NOMO-1 treated with dmso at 0.1 percent for 144 hours (cell line): ENCODE results near the gene METTL15.
"Not testable (repeated sequence)": the region's sequence is repeated elsewhere in the genome, so short reads cannot be mapped to it uniquely, and the experiment has no call there.

Experiments
- DNase-seq: peaks from one replicate; lab custom pipeline; 2025; ENCODE audit not compliant: unreplicated experiment; lab: John Stamatoyannopoulos, UW

Gene METTL15

DNA sequence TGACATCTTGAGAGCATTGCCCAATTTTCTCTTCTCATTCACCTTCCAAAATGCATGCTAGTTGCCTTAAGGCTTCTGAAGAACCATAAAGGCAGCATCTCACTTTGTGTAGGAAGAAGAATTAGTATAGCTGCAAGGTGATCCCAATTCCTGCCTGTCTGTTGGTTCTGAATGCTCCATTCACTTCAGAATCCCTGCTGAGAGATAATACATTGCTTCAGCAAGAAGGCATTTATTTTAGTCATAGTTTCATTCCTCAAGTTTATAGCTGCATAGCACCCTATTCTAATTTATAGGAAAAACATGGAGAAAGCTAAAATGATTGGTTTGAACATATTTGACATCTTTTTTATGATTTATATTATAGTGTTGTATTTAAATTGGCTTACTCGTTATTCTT is 181.3 kb downstream of the METTL15 start:
- DNase-seq, result no peak

DNA sequence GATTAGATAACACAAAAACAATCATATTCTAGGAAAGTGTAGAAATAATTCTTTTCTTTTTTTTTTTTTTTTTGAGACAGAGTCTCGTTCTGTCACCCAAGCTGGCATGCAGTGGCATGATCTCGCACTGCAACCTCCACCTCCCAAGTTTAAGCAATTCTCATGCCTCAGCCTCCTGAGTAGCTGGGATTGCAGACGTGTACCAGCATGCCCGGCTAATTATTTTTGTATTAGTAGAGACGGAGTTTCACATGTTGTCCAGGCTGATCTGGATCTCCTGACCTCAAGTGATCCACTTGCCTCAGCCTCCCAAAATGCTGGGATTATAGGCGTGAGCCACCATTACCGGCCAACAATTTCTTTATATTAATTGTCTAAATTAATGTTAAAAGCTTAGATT is 182.8 kb downstream of the METTL15 start:
- DNase-seq, result not testable (repeated sequence)

GRCh38 chr11:28296426-28296825 is 188.2 kb downstream of the METTL15 start:
- DNase-seq, result no peak

GRCh38 chr11:28298209-28298608 is 190.0 kb downstream of the METTL15 start:
- no peak for DNase-seq

- no peak for DNase-seq
Observed at GRCh38 chr11:28303477-28304191, 195.4 kb downstream of the METTL15 start.

DNA sequence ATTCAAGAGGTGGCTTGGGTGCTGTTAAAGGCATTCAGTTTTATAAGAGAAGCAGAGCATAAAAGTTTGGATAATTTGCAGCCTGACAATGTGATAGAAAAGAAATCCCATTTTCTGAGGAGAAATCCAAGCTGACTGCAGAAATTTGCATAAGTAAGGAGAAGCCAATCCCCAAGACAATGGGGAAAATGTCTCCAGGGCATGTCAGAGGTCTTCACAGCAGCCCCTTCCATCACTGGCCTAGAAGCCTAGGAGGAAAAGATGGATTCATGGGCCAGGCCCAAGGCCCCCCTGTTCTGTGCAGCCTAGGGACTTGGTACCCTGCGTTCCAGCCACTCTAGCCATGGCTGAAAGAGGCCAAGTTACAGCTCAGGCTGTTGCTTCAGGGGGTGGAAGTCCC is 207.3 kb downstream of the METTL15 start:
- DNase-seq, result no peak

GRCh38 chr11:28318871-28319270 is 210.7 kb downstream of the METTL15 start:
- DNase-seq, result no peak

DNA sequence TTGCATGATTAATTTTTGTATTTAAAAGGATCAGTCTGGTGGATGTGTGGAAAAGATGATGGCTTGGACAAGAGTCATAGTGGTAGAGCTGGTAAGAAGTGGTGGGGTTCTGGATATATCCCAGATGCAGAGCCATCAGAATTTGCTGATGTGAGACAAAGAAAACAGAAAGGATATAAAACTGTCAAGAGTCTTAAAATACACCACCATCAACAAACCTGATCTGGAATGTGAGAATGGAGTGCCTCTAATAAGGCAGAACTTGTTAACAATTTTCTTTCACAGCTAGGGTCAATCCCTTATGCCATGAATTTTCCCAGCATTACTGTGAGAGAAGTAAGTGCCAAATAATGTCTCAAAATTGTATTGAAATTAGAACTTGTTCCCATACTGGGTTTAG is 215.4 kb downstream of the METTL15 start:
- DNase-seq, result no peak

DNA sequence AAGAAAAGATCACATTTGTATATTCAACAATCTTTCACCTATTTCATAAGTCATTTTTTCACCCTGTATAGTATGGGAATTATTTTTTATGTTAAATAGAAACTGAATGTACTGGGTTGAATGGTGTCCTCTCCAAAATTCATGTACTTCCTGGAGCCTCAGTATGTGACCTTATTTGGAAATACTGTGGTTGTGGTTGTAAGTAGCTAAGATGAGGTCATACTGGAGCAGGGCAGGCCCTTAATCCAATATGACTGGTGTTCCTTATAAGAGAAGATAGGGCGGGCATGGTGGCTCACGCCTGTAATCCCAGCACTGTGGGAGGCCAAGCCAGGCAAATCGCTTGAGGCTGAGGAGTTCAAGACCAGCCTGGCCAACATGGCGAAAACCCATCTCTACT is 224.2 kb downstream of the METTL15 start:
- not testable (repeated sequence) for DNase-seq

DNA sequence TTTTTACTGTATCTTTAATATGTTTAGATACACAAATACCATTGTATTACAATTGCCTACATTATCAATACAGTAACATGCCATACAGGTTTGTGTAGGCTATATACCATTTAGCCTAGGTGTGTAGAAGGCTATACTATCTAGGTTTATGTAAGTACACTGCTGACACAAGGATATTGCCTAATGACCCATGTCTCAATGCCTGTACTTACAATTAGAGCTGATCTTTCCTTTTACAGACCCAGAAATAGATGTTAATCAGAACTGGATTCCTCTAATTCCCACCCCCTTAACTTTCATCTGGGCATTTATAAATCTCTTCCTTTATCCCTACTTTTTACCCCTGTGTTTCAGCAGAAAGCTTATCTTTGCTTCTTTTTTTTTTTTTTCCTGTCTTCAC is 229.5 kb downstream of the METTL15 start:
- DNase-seq, result no peak

GRCh38 chr11:28338371-28338770 is 230.2 kb downstream of the METTL15 start:
- no peak for DNase-seq

- no peak for DNase-seq
Observed at GRCh38 chr11:28339488-28339887, 231.3 kb downstream of the METTL15 start.

- DNase-seq, result no peak
Observed at GRCh38 chr11:28342716-28343115, 234.5 kb downstream of the METTL15 start.

GRCh38 chr11:28343304-28344233 is 235.4 kb downstream of the METTL15 start:
- DNase-seq, result no peak

- no peak for DNase-seq
Observed at GRCh38 chr11:28346209-28346608, 238.0 kb downstream of the METTL15 start.

DNA sequence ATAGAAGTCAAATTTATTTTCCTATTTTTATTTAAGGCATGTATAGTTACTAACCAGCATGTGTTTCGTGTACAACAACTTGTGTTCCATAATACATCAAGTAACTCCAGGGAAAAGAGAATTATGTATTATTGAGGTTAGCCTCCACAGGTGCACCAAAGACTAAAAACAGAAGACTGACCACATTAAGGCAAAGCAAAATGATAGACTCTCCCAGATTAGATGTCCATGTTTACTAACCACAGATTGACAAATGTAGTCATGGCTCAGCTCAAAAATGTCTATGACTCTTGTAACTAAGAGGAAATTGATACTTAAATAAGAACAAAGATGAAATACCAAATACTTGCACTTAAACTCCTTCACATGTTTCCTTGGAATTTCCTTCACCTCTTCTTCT is 238.5 kb downstream of the METTL15 start:
- no peak for DNase-seq

DNA sequence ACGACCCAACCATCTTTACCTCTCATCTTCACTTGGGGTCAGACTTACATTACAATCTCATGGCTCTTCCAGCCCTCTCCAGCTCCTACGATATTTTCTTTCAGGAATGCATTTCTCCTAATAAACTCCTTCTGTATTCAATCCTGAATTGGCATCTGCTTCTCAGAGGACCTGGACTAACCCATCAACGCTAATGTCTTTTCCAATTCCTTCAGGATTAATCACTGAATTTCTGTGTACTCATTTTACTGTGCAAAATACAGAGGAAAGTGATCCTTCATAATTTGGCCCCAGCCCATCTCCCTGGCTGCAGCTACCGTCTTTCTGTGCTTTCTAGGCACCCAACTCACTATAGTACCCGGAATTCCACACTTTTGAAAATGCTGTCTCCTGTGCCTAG is 239.2 kb downstream of the METTL15 start:
- no peak for DNase-seq

DNA sequence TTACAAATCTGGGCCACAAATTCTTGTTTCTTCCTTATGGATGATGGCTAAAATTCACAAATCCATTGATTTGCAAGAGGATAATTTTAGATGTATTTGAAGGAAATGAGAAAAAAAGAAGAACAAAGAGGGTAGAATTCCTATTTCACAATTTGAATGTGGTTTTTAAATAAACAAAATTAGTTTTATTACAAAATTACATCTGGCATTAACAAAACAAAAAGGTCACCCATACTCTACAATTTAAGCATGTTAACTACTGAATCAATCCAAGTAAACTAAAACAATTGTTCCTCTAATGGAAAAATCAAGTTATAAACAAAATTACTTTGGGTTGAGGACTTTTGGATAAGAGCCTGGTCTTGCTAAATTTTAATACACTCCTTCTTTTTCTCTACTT is 242.0 kb downstream of the METTL15 start:
- DNase-seq, result no peak

DNA sequence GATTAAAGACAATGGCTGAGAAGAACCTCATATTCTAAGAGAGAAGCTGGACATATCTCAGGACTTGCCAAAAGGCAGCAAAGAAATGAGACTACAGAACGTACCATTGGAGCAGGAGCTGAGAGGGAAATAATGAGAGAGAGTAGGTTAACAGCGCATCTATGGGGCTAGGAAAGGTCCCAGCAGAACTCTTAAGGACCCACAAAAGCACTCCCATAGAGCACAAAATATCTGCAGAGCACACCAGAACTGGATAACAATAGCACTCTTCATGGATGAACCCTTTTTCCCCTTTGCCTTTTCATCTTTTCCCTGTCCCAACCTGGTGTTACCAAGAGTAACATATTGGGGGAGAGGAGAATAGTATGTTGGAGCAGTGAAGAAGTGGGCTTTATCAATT is 245.8 kb downstream of the METTL15 start:
- no peak for DNase-seq

- DNase-seq, result no peak
Observed at GRCh38 chr11:28366549-28367346, 258.6 kb downstream of the METTL15 start.

- not testable (repeated sequence) for DNase-seq
Observed at GRCh38 chr11:28378095-28378494, 269.9 kb downstream of the METTL15 start.
